ENCODE results near the gene ITGB1BP2.
"Not testable (repeated sequence)": the region's sequence is repeated elsewhere in the genome, so short reads cannot be mapped to it uniquely, and the experiment has no call there.

The ITGB1BP2 gene

DNA sequence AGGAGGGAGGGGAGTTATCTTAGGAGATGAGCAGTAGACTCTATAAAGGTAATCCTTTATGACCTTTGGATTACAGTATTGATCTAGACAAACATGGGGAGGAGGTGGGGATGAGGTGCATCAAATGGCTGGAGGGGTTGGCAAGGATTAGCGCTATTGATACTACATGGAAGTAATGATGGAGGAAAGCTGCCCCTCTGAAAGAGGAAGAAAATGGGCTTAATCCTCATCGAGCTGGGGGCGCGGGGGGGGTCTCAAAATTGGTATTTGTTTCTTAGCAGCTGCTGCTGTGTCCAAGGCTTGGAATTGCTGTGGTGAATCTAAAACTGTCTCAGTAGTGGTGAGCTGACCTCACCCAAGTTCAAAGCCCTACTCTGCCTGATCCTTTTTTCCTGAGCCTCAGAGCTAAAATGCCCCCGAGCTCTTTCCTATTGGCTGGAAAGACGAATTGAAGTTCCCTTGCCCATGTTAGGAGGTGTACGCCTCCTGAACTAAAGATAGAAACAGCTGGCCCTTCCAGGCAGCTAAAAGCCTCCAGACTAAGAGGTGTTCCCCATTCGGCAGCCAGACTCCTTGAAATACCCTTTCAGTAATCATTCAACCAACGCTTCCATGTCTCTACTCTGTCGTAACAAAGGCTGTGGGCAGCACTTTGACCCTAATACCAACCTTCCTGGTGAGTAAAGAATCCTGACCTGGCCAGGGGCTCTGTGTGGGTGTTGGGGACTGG, at the start of gene ITGB1BP2:
Gene ITGB1BP2, plus strand, starts transcription at position 556 of the 730 bp plus-strand sequence. Its CDS starts 57 bp downstream, at position 613.
- peaks cover 2% of the 10 kb centered on the region for H3K36me3 Mint-ChIP-seq
- peak within 1 kb of the TSS; percentile 62 for H3K27ac Mint-ChIP-seq
- no peaks in the 10 kb centered on the region for H3K9me3 Mint-ChIP-seq
- no peaks in the 10 kb centered on the region for H3K27me3 Mint-ChIP-seq
- no peak within 1 kb of the TSS for H3K4me3 Mint-ChIP-seq
- H3K4me1 Mint-ChIP-seq = peaks cover 3% of the 10 kb centered on the region

DNA sequence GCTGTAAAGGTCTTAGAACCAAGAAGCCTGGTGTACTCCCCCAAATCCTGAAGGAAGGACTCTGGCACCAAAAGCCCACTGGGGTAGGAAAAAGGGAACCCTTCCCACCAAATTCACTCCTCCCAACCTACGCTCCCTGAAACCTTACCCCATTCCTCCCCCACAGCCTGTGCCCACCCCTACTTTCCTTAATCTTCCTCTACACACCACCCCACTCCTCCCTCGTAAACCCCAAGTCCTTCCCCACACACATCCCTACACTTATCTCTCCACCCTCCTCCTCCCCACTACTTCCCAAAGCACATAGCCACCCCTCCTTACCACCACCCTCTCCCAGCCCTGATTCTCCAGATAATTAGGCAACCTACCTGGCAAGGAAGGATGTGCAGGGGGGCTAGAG, 49.3 kb upstream of the ITGB1BP2 start:
- Mint-ChIP-seq H3K27me3 (no peaks in the 10 kb centered on the region), H3K27ac (no peak overlapping the region), H3K4me3 (peak overlapping the region; percentile 39), H3K36me3 (peaks cover 2% of the 10 kb centered on the region), H3K9me3 (no peaks in the 10 kb centered on the region), H3K4me1 (peaks cover 26% of the 10 kb centered on the region)

DNA sequence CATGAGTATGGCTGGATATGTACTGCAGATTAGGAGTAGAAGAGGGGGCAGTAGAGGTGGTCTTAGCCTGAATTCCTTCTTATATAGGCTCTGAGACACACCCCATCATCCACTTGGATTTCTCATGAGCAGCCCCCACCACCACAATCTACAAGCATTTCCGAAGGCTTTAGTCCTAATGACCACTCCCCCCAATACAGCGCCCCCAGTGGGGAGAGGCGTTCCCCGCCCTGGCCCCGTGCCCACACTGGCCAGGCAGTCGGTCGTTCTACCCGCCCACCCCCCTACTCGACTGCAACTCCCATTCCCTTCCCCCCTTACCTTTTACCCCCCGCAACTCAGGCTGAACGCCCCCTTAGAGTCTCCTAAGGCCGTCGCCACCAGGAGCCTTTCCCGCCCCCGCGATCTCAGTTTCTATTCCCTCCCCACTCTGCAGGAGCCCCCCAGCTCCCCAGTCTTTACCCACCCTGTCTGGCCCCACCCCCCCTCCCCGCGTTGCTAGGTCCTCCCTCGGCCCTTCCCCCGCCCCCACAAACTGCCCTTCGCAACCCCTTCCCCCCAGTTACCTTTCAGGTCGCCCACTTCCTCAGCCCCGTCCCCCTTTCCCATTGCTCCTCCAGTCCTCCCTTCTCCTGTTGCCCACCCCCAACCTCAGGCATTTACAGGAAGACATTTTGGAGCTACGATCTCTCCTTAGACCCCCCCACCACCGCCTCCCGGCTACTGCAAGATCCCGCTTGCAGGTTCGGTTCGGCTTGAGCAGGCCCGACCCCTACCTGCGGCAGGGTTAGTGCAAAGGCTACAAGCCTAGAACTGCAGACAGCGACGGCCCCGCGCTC, 48.1 kb upstream of the ITGB1BP2 start:
- Mint-ChIP-seq H3K4me1 (peaks cover 26% of the 10 kb centered on the region), H3K4me3 (peak overlapping the region; percentile 90), H3K36me3 (peaks cover 2% of the 10 kb centered on the region), H3K9me3 (no peaks in the 10 kb centered on the region), H3K27me3 (no peaks in the 10 kb centered on the region), H3K27ac (peak overlapping the region; percentile 79)

DNA sequence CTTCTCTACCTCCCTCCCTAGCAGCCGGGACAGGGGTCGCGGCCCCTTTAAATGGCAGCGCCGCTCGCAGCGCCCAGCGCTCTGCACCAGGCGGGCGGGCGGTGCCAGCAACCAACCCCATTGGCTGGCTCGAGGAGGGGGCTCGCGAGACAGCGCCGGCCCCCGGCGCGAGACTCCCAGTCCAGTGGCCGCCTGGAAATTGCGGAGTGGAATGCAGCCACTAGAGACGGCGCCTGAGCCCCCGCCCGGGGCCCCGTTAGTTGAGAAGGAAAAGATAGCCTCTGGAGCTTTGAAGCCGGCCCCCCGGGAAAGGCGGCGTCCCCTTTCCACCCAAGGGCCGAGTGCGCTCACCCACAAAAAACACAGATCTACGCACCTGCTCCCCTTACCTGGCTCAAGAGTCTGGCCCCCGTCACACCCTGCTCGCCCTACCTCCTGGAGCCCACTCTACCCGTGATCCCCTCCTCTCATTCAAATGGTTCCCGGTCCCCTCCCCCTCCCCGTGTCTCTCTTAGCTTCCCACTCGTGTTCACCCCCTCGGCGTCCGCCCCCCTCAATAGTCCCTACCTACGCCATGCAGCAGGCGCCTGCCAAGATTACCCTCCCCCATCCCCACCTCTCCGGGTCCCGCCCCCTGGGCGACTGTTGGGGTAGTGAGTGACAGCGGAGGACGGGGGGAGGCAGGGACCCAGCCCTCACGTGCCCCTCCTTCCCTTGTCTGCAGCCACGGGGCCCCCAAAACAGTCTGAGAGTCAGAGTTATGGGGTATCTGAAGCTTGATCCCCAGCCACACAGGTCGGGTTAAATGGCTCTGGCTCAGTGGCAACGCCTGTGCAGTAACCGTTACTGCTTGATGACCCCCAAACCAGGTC, 47.2 kb upstream of the ITGB1BP2 start, which contains the start of gene ZMYM3:
Gene ZMYM3, minus strand, starts transcription at position 49 of the 872 bp plus-strand sequence. CDS start 885 bp downstream, outside the sequence.
- H3K4me3 Mint-ChIP-seq = peak within 1 kb of the TSS; percentile 90
- peaks cover 26% of the 10 kb centered on the region for H3K4me1 Mint-ChIP-seq
- H3K36me3 Mint-ChIP-seq = no peaks in the 10 kb centered on the region
- no peaks in the 10 kb centered on the region for H3K27me3 Mint-ChIP-seq
- peak within 1 kb of the TSS; percentile 94 for H3K27ac Mint-ChIP-seq
- no peaks in the 10 kb centered on the region for H3K9me3 Mint-ChIP-seq

DNA sequence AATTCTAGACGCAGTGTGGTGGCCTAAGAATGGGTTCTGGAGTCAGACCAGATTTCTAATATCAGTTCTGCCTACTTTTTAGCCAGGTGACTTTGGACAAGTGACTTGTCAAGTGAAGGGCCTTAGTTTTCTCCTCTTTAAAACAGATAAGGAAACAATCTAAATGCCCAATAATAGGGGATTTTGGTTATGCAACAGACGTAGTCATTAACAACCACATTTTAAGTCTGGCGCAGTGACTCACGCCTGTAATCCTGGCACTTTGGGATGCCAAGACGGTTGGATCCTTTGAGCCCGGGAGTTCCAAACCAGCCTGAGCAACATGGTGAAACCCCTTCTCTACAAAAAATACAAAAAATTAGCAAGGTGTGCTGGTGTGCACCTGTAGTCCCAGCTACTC, 45.5 kb upstream of the ITGB1BP2 start:
- no peak overlapping the region for H3K27ac Mint-ChIP-seq
- peaks cover 23% of the 10 kb centered on the region for H3K4me1 Mint-ChIP-seq
- no peaks in the 10 kb centered on the region for H3K27me3 Mint-ChIP-seq
- H3K36me3 Mint-ChIP-seq = no peaks in the 10 kb centered on the region
- no peaks in the 10 kb centered on the region for H3K9me3 Mint-ChIP-seq
- peak overlapping the region; percentile 90 for H3K4me3 Mint-ChIP-seq

DNA sequence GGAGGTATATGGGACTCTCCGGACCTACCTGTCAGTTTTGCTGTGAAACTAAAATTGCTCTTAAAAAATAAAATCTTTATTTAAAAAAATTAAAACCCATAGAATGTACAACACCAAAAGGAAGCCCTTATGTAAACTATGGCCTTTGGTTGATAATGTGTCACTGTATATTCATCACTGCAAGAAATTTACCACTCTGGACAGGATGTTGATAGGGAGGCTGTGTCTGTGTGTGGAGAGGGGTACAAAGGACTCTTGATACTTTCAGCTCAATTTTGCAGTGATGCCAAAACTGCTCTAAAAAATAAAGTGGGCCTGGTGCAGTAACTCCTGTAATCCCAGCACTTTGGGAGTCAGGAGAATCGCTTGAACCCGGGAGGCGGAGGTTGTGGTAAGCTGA, 44.7 kb upstream of the ITGB1BP2 start:
- H3K4me1 Mint-ChIP-seq = peaks cover 15% of the 10 kb centered on the region
- H3K4me3 Mint-ChIP-seq = no peak overlapping the region
- no peak overlapping the region for H3K27ac Mint-ChIP-seq
- no peaks in the 10 kb centered on the region for H3K36me3 Mint-ChIP-seq
- no peaks in the 10 kb centered on the region for H3K27me3 Mint-ChIP-seq
- H3K9me3 Mint-ChIP-seq = no peaks in the 10 kb centered on the region

DNA sequence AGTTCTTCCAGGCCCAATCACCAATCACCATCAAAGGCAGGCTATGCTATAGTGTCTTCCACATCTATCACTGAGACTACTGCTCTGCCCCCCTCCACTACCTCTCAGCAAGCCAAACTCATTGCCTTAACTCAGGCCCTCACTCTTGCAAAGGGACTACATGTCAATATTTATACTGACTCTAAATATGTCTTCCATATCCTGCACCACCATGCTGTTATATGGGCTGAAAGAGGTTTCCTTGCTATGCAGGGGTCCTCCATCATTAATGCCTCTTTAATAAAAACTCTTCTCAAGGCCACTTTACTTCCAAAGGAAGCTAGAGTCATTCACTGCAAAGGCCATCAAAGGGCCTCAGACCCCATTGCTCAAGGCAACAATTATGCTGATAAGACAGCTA, 32.9 kb upstream of the ITGB1BP2 start:
- H3K4me3 Mint-ChIP-seq, H3K9me3 Mint-ChIP-seq, H3K27me3 Mint-ChIP-seq, H3K27ac Mint-ChIP-seq, H3K4me1 Mint-ChIP-seq, H3K36me3 Mint-ChIP-seq: not testable (repeated sequence)

DNA sequence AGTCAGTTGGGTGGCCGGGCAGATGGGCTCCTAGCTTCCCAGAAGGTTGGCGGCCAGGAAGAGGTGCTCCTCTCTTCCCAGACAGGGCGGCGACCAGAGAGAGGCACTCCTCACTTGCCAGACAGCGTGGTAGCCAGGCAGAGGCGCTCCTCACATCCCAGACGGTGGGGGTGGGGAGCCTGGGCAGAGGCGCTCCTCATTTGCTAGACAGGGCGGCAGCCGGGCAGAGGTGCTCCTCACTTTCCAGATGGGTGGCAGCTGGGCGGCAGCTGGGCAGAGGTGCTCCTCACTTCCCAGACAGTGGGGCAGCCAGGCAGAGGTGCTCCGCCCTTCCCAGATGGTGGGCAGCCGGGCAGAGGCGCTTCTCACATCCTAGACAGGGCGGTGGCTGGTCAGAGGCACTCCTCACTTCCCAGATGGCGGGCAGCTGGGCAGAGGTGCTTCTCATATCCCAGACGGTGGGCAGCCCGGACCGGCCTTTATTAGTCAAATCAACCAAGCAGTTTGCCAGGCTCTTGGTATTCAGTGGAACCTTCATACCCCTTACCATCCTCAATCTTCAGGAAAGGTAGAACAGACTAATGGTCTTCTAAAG, 31.7 kb upstream of the ITGB1BP2 start:
- Mint-ChIP-seq H3K4me1 (no peaks in the 10 kb centered on the region), H3K36me3 (no peaks in the 10 kb centered on the region), H3K4me3 (no peak overlapping the region)

DNA sequence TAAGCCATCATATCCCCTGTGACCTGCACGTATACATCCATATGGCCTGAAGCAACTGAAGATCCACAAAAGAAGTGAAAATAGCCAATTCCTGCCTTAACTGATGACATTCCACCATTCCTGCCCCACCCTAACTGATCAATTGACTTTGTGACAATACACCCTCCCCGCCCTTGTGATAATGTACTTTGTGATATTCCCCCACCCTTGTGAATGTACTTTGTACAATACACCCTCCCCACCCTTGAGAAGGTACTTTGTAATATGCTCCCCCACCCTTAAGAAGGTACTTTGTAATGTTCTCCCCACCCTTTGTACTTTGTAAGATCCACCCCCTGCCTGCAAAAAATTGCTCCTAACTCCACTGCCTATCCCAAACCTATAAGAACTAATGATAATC, 29.2 kb upstream of the ITGB1BP2 start:
- H3K36me3 Mint-ChIP-seq, H3K4me3 Mint-ChIP-seq, H3K27me3 Mint-ChIP-seq, H3K9me3 Mint-ChIP-seq, H3K27ac Mint-ChIP-seq, H3K4me1 Mint-ChIP-seq: not testable (repeated sequence)

More for the DNA sequence above, 31.7 kb upstream of the ITGB1BP2 start:
- Mint-ChIP-seq H3K27ac (no peak overlapping the region), H3K27me3 (no peaks in the 10 kb centered on the region), H3K9me3 (no peaks in the 10 kb centered on the region)

DNA sequence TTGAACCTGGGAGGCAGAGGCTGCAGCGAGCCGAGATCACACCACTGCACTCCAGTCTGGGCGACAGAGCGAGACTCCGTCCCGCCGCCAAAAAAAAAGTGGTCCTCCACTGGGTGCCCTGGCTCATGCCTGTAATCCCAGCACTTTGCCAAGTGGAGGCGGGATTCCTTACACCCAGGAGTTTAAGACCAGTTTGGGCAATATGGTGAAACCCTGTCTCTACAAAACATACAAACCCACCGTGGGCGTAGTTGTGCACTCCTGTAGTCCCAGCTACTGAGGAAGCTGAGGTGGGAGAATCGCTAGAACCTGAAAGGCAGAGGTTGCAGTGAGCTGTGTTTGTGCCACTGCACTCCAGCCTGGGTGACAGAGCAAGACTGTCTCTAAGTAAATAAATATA, 20.2 kb upstream of the ITGB1BP2 start:
- not testable (repeated sequence) for H3K4me3 Mint-ChIP-seq, H3K27me3 Mint-ChIP-seq, H3K4me1 Mint-ChIP-seq, H3K9me3 Mint-ChIP-seq, H3K27ac Mint-ChIP-seq, H3K36me3 Mint-ChIP-seq

DNA sequence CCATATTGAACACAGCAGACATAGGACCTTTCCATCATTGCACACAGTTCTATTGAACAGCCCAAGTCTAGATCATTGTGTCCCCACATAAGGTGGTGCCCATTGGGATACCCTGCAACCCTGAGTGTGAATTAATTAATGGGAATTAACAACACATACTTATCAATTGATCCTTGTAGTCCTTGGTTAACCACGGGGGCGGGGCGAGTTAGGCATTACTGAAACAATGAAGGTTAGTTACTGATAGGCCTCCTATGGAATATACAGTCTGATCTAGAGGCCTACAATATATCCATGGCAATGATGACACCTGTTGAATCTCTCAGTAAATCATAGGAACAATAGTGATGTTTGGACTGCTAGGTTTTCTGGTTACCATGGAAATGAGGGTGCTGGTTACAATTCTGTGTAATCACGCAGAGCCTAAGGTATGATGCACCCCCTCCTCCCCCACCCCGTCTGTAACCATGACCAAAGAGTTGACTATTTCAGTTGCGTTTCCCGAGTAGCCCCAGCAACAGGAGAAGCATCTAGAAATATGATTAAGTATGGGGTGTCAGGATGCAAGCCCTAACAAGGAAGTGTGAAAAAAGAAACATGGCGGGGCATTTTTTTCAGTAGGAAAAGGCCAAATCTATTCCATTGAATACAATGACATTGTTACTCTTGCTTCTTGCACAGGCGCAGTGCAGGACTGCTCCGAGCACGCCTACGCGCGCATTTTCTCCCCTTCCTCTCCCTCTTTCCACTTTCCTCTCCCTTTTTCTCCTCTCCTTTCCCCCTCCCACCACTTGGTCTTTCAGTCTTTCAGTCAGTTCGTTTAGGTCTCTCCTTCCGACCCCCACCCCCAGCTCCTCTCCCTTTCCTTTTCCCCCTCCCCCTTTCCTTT, 18.8 kb upstream of the ITGB1BP2 start:
- Mint-ChIP-seq H3K36me3 (no peaks in the 10 kb centered on the region), H3K9me3 (no peaks in the 10 kb centered on the region), H3K4me1 (peaks cover 8% of the 10 kb centered on the region), H3K27ac (peak overlapping the region; percentile 99), H3K27me3 (no peaks in the 10 kb centered on the region), H3K4me3 (peak overlapping the region; percentile 97)

DNA sequence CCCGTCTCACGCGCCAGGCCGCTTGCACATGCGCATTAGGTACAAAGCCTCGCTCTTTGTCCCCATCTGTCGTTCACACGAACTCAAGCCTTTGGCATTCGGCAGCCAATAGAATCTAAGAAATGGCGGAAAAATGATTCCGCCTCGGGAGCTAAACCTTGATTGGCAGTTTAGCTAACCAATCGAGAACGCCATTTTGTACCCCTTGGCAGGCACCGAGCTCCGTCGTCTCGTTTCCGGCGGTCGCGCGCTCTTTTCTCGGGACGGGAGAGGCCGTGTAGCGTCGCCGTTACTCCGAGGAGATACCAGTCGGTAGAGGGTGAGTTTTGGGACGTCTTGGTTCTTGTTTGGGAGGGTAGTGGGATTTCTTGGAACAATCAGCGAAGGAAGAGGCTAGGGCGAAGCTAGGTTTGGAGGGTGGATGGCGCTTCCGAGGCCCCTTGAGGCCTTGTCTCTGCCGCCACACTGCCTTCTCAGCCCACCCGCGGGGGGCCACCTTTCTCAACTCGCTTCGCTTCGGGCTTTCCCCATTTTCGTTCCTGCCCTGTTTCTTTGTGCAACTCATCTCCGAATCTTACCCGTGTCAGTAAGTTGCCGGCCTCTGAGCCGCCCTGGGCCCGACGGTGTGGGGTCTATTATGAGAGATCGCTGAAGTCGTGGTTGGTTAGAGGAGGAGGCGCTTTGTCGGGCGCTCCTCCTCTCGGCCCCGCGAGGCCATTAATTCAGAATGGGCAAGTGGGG, 18.0 kb upstream of the ITGB1BP2 start, which contains the start of gene NONO:
Gene NONO, plus strand, starts transcription at position 233 of the 741 bp plus-strand sequence. CDS start 7,003 bp downstream, outside the sequence.
- H3K36me3 Mint-ChIP-seq = no peaks in the 10 kb centered on the region
- peaks cover 11% of the 10 kb centered on the region for H3K4me1 Mint-ChIP-seq
- H3K9me3 Mint-ChIP-seq = no peaks in the 10 kb centered on the region
- peak within 1 kb of the TSS; percentile 99 for H3K27ac Mint-ChIP-seq
- H3K27me3 Mint-ChIP-seq = no peaks in the 10 kb centered on the region
- peak within 1 kb of the TSS; percentile 97 for H3K4me3 Mint-ChIP-seq

DNA sequence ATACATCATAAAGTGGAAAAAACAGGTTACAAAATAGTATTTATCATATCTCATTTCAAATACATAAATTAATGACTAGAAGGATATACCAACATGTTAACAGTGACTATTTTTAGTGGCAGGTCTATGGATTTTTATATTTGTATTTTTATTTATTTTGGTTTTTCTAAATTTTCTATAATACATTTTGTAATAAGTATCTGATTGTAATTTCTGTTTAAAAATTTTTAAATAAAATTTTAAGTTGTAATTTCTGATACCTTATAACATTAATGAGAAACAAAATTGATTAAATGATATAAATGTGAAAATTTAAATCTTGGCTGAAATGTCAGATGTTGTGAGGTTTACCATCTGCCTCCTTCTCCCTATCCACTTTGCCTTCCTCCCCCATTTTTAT, 15.6 kb upstream of the ITGB1BP2 start:
- Mint-ChIP-seq H3K27me3 (no peaks in the 10 kb centered on the region), H3K27ac (no peak overlapping the region), H3K36me3 (peaks cover 2% of the 10 kb centered on the region), H3K4me3 (peak overlapping the region; percentile 97), H3K9me3 (no peaks in the 10 kb centered on the region), H3K4me1 (peaks cover 18% of the 10 kb centered on the region)

DNA sequence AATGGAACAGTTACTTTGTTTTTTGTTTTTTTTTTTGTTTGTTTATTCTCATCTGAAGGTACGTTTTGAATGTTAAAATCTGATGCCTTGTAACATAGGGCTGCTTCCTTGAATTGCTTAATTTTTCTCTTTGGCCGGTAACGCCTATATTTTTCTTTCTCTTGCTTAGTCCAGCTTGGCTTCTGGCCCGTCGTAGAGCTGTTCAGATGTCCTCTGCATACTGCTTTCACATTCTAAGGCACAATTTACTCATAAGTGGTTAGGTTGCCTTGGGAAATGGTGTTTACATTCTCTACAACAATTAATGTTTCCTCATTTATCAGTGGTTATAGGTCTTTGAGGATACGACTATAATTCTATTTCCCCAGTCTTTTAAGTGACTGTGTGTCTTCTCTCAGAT, 10.2 kb upstream of the ITGB1BP2 start:
- no peaks in the 10 kb centered on the region for H3K27me3 Mint-ChIP-seq
- no peak overlapping the region for H3K4me3 Mint-ChIP-seq
- peaks cover 21% of the 10 kb centered on the region for H3K4me1 Mint-ChIP-seq
- H3K27ac Mint-ChIP-seq = no peak overlapping the region
- peaks cover 2% of the 10 kb centered on the region for H3K36me3 Mint-ChIP-seq
- H3K9me3 Mint-ChIP-seq = no peaks in the 10 kb centered on the region

Data from activated naive CD4-positive, alpha-beta T cell treated with anti-CD3 and anti-CD28 coated beads, Interleukin-2, amount 50 U/mL, for 24 hours (primary cell).